AG09319 (cell line): ENCODE measurements around the gene CCDC8.
"Not testable (repeated sequence)": the region's sequence is repeated elsewhere in the genome, so short reads cannot be mapped to it uniquely, and the experiment has no call there.

ENCODE experiments used
- DNase-seq: peaks from one replicate; pipeline ENCODE4 v3.0.0-alpha.2; 2010; ENCODE audit warnings: low read depth; ENCODE audit errors: extremely low read depth
- CTCF ChIP-seq: IDR thresholded peaks from 2 replicates; pipeline ENCODE4 v1.5.1; 2011; ENCODE audit warnings: low read depth, mild to moderate bottlenecking, inconsistent platforms, low read length, moderate library complexity

The CCDC8 gene

GRCh38 chr19:46383171-46383815 lies 30.1 kb downstream of the CCDC8 start:
- no peak for TF ChIP-seq CTCF
- no peak for DNase-seq

- TF ChIP-seq CTCF: no peak
Measured at GRCh38 chr19:46381756-46382345, 31.5 kb downstream of the CCDC8 start.

GRCh38 chr19:46381346-46381745 lies 32.0 kb downstream of the CCDC8 start:
- no peak for TF ChIP-seq CTCF
- DNase-seq: no peak

More at GRCh38 chr19:46381756-46382345, 31.5 kb downstream of the CCDC8 start:
- DNase-seq: no peak

GRCh38 chr19:46380690-46381089 lies 32.7 kb downstream of the CCDC8 start:
- DNase-seq: no peak
- TF ChIP-seq CTCF: no peak

GRCh38 chr19:46378268-46378667 lies 35.1 kb downstream of the CCDC8 start:
- TF ChIP-seq CTCF: no peak
- DNase-seq: peak; percentile 68

- TF ChIP-seq CTCF: no peak
- no peak for DNase-seq
Measured at GRCh38 chr19:46376241-46377153, 36.9 kb downstream of the CCDC8 start.

- not testable (repeated sequence) for DNase-seq
Measured at GRCh38 chr19:46375476-46376067, 37.8 kb downstream of the CCDC8 start.
